ENCODE data around the gene CRYL1. TPM values are rescaled to one million over a fixed set of nuclear protein-coding genes. Genes with fewer than 3 reads are reported as not detected.

The CRYL1 gene
- polyA plus RNA-seq, 1 of the 3 experiments (the other 2 are of a cell fraction): 34.8 TPM

DNA sequence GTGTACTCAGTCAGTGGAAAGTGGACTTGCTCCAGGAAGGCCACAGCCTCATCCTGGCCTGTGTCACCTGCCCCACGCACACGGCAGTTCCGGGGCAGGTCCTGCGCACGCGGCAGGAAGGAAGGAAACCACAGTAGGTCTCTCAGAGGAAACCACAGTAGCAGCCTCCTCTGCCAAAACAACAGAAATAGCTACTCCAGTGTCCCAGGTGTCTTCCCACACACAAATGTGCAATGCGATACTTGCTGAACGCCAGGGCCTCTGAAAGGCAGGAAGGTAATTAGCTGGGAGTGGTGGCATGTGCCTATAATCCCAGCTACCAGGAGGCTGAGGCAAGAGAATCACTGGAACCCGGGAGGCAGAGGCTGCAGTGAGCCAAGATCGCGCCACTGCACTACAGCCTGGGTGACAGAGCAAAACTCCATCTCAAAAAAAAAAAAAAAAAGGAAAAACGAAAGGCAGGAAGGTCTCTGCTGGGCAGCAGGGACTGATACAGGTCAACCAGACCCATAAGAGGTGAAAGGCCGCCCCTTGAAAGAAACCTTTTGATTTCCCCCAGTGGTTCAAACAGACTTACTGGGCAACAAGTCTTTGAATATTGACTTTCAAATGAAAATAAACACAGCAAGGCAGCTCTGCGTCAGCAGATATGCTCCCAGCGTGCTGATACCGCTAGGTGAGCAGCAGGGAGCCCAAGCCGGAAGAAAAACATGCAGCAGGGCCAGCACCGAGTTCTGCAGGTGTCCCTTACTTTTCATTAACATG lies 49.5 kb downstream of the CRYL1 start:
- ChIA-PET CTCF (no interaction called here), POLR2A (no interaction called here)
- H2AFZ ChIP-seq (ENCODE audit: low read depth): no peak overlapping the region
- H3K9ac ChIP-seq: no peak overlapping the region
- H3K4me1 ChIP-seq (ENCODE audit: control insufficient read depth in 1 of 2, insufficient read depth in 2 of 2, low read depth in 1 of 2, low read length in 1 of 2): no peaks in the 10 kb centered on the region
- TF ChIP-seq CHD2 (IDR thresholded peaks at IDR 0.05; ENCODE audit: low read length, partially characterized antibody): no peak
- no peak overlapping the region for H3K4me3 ChIP-seq (ENCODE audit: low read depth in 2 of 2, low read length in 1 of 2)
- no peaks in the 10 kb centered on the region for H4K20me1 ChIP-seq (ENCODE audit: insufficient read depth)
- H3K27ac ChIP-seq (ENCODE audit: low read depth in 2 of 2, low read length in 1 of 2): no peak overlapping the region
- no peaks in the 10 kb centered on the region for H3F3A ChIP-seq (replicated peaks; ENCODE audit: insufficient read depth)
- no peaks in the 10 kb centered on the region for H3K9me2 ChIP-seq
- H3K4me2 ChIP-seq: no peak overlapping the region
- DNase-seq: no peak
- H3K79me2 ChIP-seq (ENCODE audit: insufficient read depth): no peaks in the 10 kb centered on the region
- no peaks in the 10 kb centered on the region for H3K9me3 ChIP-seq
- H3K27me3 ChIP-seq (ENCODE audit: insufficient read depth): no peaks in the 10 kb centered on the region
- no peaks in the 10 kb centered on the region for H3K36me3 ChIP-seq (replicated peaks in 1 of 2; ENCODE audit: control insufficient read depth in 1 of 2, insufficient read depth in 2 of 2, low read length in 1 of 2)
- WGBS (ENCODE audit: low lambda C conversion rate): 88% methylated on average over 11 of the region's 18 CpGs

DNA sequence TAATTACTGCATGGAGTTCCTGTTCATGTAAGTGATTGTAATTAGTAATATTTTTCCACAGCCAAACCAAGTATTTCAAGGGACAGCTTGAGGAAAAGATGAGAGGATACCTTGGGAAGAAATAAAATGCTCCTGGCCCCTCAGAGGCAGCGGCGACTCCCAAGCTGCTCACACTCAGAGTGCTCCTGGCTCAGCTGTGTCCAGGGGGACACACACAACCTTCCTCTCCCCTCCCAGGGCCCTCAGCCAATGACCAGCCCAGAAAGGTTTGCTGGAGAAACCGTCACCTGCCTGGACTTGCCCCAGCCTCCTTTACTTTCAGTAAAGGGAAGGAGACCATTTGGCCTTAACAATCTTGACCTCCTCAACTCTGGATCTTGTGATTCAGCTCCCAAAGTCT lies 51.1 kb downstream of the CRYL1 start:
- H3F3A ChIP-seq (replicated peaks; ENCODE audit: insufficient read depth): no peaks in the 10 kb centered on the region
- no peak overlapping the region for H3K4me3 ChIP-seq (ENCODE audit: low read depth in 2 of 2, low read length in 1 of 2)
- TF ChIP-seq, protein P1, sequence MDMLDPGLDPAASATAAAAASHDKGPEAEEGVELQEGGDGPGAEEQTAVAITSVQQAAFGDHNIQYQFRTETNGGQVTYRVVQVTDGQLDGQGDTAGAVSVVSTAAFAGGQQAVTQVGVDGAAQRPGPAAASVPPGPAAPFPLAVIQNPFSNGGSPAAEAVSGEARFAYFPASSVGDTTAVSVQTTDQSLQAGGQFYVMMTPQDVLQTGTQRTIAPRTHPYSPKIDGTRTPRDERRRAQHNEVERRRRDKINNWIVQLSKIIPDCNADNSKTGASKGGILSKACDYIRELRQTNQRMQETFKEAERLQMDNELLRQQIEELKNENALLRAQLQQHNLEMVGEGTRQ (IDR thresholded peaks at IDR 0.05; ENCODE audit: borderline replicate concordance, low read depth, low read length): no peak
- TF ChIP-seq, protein P2, sequence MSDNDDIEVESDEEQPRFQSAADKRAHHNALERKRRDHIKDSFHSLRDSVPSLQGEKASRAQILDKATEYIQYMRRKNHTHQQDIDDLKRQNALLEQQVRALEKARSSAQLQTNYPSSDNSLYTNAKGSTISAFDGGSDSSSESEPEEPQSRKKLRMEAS (IDR thresholded peaks at IDR 0.05; ENCODE audit: low read depth): no peak
- TF ChIP-seq, protein P3, sequence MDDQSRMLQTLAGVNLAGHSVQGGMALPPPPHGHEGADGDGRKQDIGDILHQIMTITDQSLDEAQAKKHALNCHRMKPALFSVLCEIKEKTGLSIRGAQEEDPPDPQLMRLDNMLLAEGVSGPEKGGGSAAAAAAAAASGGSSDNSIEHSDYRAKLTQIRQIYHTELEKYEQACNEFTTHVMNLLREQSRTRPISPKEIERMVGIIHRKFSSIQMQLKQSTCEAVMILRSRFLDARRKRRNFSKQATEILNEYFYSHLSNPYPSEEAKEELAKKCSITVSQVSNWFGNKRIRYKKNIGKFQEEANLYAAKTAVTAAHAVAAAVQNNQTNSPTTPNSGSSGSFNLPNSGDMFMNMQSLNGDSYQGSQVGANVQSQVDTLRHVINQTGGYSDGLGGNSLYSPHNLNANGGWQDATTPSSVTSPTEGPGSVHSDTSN (IDR thresholded peaks at IDR 0.05): no peak
- TF ChIP-seq MXI1 (IDR thresholded peaks at IDR 0.05; ENCODE audit: low read depth, low read length): no peak
- TF ChIP-seq EZH2phosphoT487 (IDR thresholded peaks at IDR 0.05; ENCODE audit: borderline replicate concordance, low read depth): no peak
- no peak for TF ChIP-seq SMC3 (IDR thresholded peaks at IDR 0.05; ENCODE audit: low read depth, low read length)
- no peak for TF ChIP-seq NFIC (IDR thresholded peaks at IDR 0.05; ENCODE audit: borderline replicate concordance)
- TF ChIP-seq EP300 (IDR thresholded peaks at IDR 0.05; ENCODE audit: borderline replicate concordance in 1 of 2, low read depth in 1 of 2, low read length in 1 of 2): no peak
- TF ChIP-seq RFX5 (IDR thresholded peaks at IDR 0.05; ENCODE audit: low read length): no peak
- TF ChIP-seq, protein P4, sequence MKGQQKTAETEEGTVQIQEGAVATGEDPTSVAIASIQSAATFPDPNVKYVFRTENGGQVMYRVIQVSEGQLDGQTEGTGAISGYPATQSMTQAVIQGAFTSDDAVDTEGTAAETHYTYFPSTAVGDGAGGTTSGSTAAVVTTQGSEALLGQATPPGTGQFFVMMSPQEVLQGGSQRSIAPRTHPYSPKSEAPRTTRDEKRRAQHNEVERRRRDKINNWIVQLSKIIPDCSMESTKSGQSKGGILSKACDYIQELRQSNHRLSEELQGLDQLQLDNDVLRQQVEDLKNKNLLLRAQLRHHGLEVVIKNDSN (IDR thresholded peaks at IDR 0.05; ENCODE audit: borderline replicate concordance, low read depth): no peak
- no peak for TF ChIP-seq YY1 (IDR thresholded peaks at IDR 0.05; ENCODE audit: low read depth)
- no peak for TF ChIP-seq JUND (IDR thresholded peaks at IDR 0.05)
- no peak for TF ChIP-seq ELF1 (IDR thresholded peaks at IDR 0.05)
- TF ChIP-seq POLR2AphosphoS5 (IDR thresholded peaks at IDR 0.05; ENCODE audit: low read depth, low read length): no peak
- no peak for TF ChIP-seq GATA2 (CRISPR knock-in tag; IDR thresholded peaks at IDR 0.05)
- TF ChIP-seq NRF1 (IDR thresholded peaks at IDR 0.05; ENCODE audit: low read depth, low read length): no peak
- TF ChIP-seq RCOR1 (IDR thresholded peaks at IDR 0.05; ENCODE audit: low read length): no peak
- no peak overlapping the region for H2AFZ ChIP-seq (ENCODE audit: low read depth)
- no peaks in the 10 kb centered on the region for H3K79me2 ChIP-seq (ENCODE audit: insufficient read depth)
- H3K4me1 ChIP-seq (ENCODE audit: control insufficient read depth in 1 of 2, insufficient read depth in 2 of 2, low read depth in 1 of 2, low read length in 1 of 2): no peaks in the 10 kb centered on the region
- DNase-seq: no peak
- H3K9ac ChIP-seq: no peak overlapping the region
- H3K27me3 ChIP-seq (ENCODE audit: insufficient read depth): no peaks in the 10 kb centered on the region
- 85% methylated on average over 2 of the region's 3 CpGs for WGBS (ENCODE audit: low lambda C conversion rate)
- H3K36me3 ChIP-seq (replicated peaks in 1 of 2; ENCODE audit: control insufficient read depth in 1 of 2, insufficient read depth in 2 of 2, low read length in 1 of 2): no peaks in the 10 kb centered on the region
- CTCF ChIA-PET: interaction anchor here (0.7 kb wide), 1 partner anchor 21 kb away, joined by 3 read pairs; no protein-coding TSS in a partner anchor
- H3K27ac ChIP-seq (ENCODE audit: low read depth in 2 of 2, low read length in 1 of 2): no peak overlapping the region
- POLR2A ChIA-PET: no interaction called here
- H3K4me2 ChIP-seq: no peak overlapping the region
- H4K20me1 ChIP-seq (ENCODE audit: insufficient read depth): no peaks in the 10 kb centered on the region
- no peaks in the 10 kb centered on the region for H3K9me2 ChIP-seq
- no peaks in the 10 kb centered on the region for H3K9me3 ChIP-seq

Data from SK-N-SH (cell line).